GM19351 (cell line): ENCODE data around the gene LRP1B.

ENCODE experiments used
- ATAC-seq: cut with Tn5 transposase; IDR thresholded peaks from one replicate; pipeline ENCODE4 v1.9.1; 2021; ENCODE audit warnings: mild to moderate bottlenecking, moderate library complexity; ENCODE audit not compliant: unreplicated experiment

The LRP1B gene

DNA sequence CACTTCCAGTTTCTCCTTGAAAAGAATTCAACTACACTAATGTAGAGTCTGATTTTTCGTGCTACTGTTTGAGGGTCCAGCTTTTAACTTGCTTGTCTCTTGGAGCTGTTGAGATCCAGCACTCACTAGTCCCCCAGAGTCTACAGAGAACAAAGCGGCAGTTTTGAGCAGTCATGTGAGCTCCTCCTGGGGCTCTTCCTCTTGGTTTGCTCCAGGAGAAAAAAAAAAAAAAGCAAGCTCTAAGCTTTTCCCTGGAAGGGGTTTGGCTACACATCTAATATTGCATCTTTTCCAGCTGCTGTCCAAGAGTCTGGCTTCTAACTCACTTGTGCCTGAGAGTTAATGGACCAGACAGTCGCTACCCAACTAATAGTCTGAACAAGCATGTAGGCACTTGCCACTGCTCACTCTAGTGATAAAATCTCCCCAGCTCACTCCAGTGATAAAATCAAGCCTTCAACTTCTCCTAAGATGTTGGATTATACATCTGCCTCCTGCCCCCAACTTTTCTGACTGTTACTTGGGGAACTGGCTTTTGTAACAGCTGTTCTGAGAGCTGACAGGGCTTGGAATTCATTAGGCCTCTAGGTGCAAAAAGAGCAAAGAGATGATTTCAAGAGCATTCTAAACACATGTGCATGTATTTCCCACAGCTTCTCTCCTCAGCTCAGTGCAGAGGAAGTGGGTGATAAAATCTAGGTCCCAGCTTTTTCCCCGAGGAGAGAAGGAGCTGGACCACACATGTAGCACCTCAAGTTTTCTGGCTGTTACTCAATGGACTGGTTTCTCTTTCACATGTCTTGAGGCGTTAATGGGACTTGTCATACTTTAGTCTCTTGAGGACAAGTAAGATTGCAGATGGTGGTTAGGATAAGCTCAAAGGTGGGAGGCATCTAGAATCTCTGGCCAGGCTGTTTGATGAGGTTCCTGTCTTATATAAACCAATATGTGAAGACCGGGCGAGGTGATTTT lies 750.5 kb downstream of the LRP1B start:
- ATAC-seq: no peak

DNA sequence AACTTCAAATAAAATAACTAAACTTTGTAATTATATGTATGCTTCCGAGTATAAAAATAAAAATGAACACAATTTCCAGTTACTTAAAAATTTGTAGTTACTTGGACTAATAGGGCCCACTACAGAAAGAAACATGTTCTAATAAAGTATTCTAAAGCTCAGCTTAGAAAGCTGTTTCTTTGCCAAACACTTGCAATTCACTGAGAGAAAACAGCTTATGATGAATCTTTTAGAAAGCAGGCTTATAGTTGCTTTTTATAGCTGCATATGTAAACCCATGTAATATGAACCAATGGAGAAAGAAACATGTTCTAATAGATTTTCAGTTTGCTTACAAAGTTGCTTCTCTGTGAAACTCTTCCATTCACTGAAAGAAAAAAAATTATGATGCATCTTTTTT lies 766.0 kb downstream of the LRP1B start:
- no peak for ATAC-seq

DNA sequence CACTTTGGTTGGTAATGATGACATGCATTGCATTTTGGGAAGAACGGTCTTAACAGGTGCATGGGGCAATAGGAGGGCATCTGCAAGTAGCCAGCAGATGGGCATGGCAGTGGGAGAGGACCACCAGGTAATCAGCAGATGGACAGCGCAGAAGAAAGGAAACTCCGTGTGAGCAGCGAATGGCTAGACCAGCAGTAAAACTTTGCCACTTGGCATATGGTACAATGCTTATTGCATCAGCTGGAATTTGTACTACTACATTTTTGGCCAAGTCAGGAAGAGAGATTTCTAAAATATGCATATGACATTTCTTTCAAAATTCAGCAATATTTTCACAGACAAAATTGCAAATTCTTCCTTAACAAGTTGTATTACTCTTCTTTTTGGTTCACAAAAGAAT lies 768.5 kb downstream of the LRP1B start:
- ATAC-seq: no peak

DNA sequence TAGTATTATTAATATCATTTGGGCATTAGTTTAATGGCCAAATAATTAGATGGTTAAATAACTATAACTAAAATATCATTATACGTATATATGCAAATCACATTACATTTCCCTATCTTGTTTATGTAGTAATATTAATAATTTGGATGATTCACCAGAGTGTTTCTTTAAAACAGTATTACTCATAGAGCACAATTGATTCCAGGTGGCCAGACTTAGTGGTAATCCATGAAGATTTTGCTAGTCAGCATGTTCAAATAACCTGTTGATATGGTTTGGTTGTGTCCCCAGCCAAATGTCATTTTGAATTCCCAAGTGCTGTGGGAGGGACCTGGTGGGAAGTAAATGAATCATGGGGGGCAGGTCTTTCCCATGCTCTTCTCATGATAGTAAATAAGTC lies 782.3 kb downstream of the LRP1B start:
- ATAC-seq: no peak

DNA sequence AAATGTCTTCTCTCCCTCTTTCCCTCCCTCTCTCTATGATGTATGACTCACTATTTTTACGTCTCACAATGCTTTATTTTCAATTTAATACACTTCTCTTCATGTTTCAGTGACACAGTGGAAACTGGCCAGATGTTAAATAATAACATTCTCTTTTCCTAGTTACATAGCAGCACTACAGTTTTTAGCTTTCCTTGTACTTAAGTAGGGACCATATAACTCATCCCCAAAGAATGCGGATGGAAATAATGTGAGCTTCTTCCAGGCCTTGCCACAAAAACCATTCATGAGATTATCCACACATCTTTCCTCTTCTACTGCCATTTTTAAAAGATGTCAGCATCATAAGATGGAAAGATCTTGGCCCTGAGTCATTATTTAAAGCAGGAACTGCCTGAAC lies 789.4 kb downstream of the LRP1B start:
- no peak for ATAC-seq

DNA sequence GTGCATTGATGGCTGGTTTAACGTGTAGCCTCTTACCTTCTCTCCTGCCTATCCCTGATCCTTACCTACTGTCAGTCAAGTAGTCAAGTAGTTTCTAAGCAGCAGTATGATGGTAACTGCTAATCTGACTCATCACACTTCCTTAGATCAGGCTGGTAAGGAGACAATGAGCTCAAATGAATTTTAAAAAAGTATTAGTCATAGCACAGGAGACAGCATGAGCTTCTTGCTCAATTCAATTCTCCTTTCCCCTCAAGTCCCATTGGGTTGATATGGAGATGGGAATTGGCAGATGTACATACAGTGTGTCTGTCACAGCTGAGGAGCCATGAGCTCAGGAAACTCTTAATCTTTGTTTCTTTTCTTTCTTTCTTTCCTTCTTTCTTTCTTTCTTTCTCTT lies 799.7 kb downstream of the LRP1B start:
- ATAC-seq: no peak

DNA sequence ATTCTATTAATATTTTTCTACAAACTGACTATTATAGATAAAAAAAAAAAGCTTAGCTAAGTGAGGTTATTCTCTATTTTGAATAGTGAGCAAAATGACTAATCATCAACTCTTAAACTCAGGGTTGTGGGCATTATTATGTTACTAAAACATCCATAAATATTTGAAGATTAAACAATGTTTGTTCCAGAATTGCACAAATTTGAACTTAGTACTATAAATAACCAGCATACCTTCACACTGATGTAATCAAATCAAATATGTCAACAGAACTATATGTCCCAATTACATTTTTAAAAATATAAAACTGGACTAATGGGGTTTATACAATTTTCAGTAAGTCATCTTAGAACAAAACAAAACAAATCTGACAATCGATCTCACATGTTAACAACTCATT lies 800.9 kb downstream of the LRP1B start:
- ATAC-seq: no peak

DNA sequence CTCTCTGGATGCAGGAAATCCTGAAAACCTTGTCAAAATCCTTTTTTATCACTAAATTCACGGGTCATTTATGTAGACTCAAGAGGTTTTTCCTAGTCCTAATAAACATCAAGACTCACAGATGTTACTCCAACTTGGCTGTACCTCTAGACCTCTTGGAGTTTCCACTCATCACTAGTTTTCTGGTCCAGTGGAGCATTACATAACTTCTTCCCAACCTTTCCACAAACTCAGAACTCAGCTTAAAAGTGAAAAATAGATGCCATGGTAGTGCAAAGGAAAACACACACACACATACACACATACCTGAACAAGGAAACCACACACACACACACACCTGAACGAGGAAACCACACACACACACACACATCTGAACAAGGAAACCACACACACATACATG lies 807.2 kb downstream of the LRP1B start:
- ATAC-seq: no peak

DNA sequence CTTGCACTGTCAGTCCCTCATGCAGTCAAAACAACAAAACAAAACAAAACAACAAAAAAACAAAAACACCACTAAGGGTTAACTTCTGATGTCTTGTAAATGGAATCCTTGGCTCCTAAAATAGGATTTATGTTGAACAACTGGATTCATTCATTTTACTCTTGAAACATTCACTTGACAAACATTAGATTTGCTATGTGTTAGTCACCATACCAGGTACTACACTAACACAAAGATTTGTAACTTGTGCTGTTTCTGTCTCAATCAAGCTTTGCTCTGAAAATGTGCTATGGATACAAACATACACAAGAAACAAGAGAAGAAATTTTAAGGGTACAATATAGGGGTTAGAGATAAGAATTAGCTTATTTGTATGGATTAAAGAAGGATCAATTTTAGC lies 812.8 kb downstream of the LRP1B start:
- ATAC-seq: no peak

DNA sequence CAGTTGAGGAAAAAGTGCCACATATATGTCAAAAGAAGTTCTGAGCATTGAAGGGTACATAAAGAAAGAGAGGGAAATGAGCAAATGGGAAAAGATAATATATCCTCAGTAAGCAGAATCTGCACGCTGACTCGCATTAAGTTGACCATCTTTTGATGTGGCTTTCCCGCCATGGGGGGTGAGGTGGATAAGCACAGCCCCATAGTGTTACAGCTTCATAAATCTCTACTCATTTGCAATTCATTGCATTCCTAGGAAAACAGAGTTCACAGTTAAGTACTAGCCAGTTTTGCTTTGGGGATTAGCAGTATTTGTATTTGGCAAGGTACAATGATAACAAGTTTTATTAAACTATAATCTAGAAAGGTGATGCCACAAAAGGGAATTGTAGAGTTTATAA lies 814.2 kb downstream of the LRP1B start:
- ATAC-seq: no peak

DNA sequence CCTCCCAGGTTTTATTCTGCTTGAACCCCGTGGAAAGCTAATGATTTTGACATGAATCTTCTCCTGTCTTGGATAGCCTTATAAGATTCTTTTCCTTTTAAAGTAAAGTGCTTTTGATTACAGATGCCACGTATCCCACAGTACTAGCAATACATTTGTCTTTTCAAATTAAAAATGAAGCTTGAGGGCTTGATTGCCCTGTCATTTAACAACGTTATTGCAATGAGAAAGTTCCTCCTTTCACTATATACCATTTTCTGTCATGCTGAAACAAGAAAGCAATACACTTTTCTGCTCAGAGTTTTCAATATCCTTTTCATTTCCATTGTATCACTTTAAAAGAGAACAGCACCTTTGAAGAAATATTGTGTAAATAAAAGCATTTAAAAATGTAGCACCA lies 814.7 kb downstream of the LRP1B start:
- ATAC-seq: no peak

DNA sequence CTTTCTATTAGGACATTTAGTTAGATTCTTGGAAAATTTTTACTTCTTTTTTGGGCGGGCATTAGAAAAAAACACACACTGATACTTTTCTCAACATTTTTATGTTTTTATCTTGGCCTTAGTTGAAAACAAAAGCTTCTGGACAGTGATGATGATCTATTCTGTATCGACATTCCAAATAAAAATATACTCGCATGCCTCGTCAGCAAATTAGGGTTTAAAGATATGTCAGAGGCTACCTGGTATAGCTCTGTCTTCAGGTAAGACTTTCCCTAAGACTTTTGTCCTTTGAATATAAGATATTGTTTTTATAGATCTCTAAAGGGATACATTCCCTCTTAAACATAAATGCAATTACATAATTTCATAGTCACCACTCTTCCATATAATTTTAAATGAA lies 816.8 kb downstream of the LRP1B start:
- ATAC-seq: no peak

DNA sequence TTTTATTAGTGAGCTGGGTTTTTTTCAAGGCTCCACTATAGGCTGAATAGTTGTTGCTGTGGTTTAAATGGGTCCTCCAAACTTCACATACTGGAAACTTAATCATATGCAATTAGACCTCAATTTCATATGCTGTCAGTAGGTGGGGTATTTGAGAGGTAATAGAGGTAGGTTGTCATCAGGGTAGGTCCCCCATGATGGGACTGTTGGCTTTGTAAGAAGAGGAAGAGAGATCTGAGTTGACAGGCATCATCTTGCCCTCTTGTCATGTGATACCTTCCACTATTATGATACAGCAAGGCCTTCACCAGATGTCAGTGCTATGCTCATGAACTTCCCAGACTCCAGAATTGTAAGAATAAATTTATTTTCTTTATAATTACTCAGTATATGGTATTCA lies 819.4 kb downstream of the LRP1B start:
- ATAC-seq: peak; percentile 72

DNA sequence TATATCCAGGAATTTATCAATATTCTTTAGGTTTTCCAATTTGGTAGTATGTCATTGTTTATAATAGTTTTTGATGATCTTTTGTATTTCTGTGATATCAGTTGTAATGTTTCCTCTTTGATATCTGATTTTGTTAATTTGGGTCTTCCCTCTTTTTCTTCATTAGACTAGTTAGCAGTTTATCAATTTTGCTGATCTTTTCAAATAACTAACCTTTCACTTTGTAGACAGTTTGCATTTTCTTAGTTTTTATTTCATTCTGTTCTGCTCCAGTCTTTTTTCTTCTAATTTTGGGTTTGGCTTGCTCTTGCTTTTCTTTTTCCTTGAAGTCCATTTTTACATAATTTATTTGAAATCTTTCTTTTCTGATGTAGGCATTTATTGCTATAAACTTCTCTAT lies 824.4 kb downstream of the LRP1B start:
- no peak for ATAC-seq

DNA sequence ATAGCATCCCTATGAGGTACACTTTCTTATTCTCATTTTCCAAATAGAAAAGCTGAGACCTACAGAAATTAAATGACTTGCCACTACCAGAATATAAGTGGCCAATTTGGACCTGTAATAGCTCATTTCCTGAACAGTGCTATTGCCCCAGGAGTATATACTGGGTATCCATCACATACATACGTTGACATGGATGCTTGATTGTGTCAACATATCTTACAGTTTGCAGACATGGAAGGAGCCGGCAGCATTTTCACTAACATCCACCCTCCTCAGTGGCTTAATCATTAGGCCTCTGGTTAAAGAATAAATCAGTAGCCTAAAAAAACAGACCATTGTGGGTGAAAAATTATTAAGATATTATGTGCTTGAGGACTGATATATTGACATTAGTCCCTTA lies 829.3 kb downstream of the LRP1B start:
- ATAC-seq: no peak

DNA sequence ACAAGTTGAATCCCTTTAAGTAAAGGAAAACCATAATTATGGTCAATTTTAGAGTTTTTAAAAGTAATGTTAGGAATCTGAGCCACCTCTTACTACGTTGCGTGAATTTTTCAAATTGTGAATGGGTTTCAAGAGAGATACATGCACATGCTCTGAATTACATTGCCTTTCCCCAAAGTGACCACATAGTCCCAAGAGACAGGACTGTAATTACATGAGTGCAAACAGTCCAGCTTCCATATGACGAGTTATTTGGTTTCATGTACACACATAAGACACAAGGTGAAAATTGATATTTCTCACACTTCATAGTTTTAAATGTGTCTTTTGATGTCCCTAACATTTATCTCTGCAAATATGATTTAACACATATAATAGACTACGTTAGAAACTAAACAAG lies 850.8 kb downstream of the LRP1B start:
- no peak for ATAC-seq

DNA sequence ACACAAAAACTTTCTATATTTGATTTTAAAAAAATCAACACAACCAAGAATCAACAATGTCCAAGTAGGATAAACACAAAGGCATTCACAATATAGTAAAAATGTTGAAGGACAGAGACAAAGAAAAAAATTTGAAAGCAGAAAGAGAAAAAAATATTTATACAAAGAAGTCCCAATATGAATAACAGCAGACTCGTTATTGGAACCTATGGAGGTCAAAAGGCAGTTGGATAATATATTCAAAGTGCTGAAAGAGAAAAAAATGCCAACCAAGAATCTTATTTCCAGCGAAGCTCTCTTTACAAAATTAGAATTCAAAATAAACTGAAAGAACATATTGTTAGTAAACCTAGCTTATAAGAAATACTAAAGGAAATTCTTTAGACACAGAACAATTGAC lies 859.5 kb downstream of the LRP1B start:
- ATAC-seq: no peak

DNA sequence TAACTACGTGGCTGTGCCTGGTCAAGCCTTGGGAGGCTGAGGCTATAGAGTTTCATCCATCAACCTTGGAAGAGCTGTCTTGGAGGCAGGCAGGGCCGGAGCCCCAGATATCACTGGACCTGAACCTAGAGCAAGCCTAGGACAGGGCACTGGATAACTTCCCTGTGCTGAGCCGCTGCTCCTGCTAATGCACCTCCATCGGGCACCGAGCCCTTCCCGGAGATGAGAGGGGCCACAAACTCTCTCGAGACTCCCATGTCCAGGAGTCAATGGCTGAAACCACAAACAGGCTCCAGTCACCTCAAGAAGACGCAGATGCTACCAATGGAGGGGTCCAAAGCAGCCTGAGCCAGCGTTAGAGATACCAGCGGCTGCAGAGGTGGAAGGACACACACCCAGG lies 866.0 kb downstream of the LRP1B start:
- ATAC-seq: no peak

DNA sequence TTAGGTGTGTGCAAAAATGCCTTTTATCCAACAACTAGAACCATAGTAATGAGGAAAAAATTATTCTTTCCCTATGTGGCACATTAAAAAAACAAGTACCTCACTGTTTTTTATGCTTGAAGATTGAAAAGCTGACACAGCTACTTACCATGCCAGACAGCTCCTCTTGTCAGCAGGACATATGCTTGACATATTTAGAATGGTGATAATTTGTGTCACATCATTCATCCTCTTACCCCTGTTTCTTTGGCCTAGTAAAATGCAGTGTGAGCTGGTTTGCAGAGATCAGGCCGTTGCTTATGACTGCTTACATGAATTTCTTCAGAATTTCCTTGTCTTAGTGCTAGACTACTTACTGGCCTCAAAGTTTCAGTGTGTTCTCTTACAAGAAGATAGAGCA lies 869.9 kb downstream of the LRP1B start:
- no peak for ATAC-seq

DNA sequence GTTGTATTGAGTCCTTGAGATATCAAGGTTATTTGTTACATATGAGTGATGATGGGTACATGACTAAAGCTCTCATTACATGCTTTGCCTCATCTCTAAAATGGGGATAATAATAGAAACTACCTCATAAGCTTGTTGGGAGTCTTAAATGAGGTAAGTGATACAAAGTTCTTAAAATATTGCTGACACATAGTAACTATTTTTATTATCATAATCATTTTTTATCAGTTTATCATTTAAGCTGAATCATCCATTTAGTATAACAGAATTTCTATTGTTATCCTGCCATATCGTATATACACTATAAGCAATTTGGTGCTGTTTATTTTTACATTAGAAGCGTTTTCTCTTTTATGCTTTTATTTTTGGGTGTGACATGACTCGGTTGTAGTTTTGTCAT lies 871.1 kb downstream of the LRP1B start:
- ATAC-seq: no peak

DNA sequence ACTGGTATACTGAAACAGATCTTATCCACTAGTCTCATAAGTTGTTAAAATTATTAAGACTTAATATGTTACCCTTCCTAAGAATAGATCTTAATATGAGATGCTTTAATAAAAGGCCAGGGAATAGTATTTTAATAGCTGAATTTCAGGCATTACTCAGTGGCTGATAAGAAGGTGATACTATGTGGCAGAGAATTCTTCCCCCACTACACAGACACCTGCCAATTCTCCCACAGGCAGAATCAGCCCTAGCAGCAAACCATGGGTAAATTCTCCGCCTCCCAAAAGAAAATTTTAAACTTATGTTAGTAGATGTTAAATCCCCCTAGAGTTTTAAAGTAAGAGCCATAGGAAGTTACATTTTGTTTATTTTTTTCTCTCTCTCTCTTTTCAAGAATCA lies 888.8 kb downstream of the LRP1B start:
- no peak for ATAC-seq

DNA sequence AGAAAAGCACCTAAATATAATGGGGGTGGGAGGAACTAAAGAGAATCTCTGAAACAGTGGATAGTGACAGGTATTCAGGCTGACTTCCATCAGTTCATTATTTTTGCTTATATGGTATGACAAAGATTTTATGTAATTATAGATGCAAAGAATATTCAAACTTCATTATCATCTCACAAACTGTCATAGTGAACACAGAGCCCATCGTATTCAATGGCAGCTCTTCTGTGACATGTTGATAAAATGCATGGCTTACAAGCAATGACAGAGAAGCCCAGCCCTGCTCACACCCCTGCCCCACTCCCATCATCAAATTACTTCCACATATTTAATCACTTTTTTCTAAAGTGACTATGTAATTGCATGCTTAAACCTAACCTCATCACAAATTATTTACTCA lies 904.3 kb downstream of the LRP1B start:
- no peak for ATAC-seq

DNA sequence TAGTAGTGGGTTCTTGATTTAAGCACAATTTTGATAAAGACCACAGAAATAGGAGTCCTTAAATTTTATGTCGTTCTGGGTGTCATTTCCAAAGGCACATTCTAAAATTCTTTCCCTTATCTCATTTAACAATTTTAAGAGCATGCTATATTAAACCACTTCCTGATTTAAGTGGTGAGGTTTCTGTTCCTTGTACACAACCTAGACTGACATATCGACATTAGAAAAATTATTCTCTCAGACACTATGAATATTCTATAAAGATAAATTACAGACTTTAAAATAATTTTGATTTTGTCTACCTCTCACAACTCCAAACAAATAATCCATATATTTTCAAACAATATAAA lies 923.8 kb downstream of the LRP1B start:
- peak; percentile 59 for ATAC-seq
